HG03378 (cell line): ENCODE measurements around the gene NMB.
"Not testable (repeated sequence)": the region's sequence is repeated elsewhere in the genome, so short reads cannot be mapped to it uniquely, and the experiment has no call there.

Source experiments
- ATAC-seq: cut with Tn5 transposase; IDR thresholded peaks from one replicate; pipeline ENCODE4 v1.9.1; 2021; ENCODE audit warnings: mild to moderate bottlenecking, moderate library complexity; ENCODE audit not compliant: unreplicated experiment

The NMB gene, protein sequence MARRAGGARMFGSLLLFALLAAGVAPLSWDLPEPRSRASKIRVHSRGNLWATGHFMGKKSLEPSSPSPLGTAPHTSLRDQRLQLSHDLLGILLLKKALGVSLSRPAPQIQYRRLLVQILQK

DNA sequence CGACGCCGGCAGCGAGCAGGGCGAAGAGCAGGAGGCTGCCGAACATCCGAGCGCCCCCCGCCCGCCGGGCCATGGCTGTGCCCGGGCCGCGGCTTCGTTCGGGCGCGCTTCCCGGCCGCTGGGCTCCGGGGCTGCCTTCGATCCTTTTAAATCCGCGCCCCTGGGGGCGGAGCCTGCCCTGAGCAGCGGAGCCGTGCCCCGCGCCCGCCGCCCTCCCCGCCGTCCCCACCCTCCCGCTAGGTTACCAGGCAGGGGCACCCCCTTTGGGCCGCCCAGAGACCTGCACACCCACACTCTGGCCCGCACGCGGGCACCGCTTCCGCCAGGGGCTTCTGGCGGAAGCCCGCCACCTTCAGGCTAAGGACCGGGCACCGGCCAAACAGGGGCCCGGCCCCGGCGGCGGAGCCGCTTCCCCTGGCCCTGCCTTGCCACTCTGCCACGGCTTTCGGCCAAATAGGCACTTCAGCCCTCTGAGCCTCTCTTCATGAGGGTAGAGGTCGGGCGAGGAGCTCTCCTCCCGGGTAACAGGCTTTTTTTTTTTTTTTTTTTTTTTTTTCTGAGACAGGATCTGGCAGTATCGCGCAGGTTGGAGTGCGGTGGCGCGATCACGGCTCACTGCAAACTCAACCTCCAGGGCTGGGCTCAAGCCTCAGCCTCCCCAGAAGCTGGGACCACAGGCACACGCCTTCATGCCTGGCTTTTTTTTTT, at the start of gene NMB:
Gene NMB (minus strand): TSS at position 120 of the 708 bp plus-strand sequence. CDS start 47 bp downstream, at position 73.
- peak; percentile 38 for ATAC-seq

GRCh38 chr15:84703808-84704207, 45.8 kb upstream of the NMB start:
- ATAC-seq = no peak

- no peak for ATAC-seq
These were observed 45.0 kb upstream of the NMB start for GRCh38 chr15:84702961-84703482.

- ATAC-seq = no peak
These were observed 41.7 kb upstream of the NMB start for GRCh38 chr15:84699538-84700191.

DNA sequence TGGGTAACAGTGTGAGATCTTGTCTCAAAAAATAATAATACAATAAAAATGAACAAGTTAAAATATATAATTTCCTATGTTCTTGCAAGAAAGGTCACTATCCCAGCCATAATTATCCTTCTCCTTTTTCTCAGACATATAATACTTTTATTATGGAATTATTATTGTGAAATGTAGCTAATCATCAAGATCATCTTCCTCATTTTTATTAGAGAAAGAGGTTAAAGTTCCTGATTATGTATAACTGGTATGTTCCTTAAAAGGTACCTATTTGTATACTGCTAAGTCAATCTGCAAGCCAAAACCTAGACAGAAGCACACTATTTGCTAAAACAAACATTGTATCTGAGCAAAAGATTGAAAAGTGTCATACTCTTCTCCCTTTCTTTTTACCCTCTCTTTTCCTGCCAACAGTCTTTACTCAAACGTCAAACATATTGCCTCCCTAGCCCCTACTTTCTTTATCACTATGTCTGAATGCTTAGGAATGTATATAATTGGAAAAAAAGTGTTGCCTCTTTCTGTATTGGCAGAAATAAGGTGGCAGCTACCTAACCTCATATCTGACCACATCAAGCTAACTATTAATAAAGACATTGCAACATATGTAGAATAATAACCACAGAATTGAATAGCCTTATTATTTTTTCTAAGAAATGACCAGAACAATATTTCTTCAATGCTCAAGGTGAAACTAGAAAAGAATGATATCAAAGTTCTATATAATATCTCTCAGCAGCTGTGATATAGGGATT, 39.4 kb upstream of the NMB start:
- no peak for ATAC-seq

DNA sequence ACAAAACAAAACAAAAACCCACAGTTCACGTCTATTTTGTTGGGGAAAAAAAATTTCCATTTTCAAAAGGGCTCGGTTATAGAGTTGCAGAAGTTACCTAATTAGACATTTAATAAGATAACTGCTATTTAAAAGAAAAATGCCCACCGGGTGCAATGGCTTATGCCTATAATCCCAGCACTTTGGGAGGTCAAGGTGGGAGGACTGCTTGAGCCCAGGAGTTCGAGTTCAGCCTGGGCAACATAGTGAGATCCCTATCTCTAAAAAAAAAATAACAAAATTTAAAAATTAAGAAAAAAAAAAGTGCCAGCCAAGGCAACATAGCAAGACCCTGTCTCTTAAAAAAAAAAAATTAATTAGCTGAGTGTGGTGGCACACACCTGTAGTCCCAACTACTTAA, 38.8 kb upstream of the NMB start:
- ATAC-seq = no peak

GRCh38 chr15:84690342-84690741, 32.3 kb upstream of the NMB start:
- no peak for ATAC-seq

DNA sequence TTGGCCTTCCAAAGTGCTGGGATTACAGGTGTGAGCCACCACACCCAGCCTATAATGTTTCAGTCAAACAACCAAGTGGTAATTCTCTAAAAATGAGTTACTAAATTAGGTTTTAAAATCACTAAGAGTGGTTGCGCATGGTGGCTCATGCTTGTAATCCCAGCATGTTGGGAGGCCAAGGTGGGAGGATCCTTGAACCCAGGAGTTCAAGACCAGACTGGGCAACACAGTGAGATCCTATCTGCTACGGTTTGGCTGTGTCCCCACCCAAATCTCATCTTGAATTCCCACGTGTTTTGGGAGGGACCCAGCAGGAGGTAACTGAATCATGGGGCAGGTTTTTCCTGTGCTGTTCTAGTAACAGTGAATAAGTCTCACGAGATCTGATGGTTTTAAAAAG, 31.9 kb upstream of the NMB start:
- no peak for ATAC-seq

- ATAC-seq = not testable (repeated sequence)
These were observed 28.4 kb upstream of the NMB start for GRCh38 chr15:84686446-84686845.

GRCh38 chr15:84685304-84685703, 27.3 kb upstream of the NMB start:
- no peak for ATAC-seq

DNA sequence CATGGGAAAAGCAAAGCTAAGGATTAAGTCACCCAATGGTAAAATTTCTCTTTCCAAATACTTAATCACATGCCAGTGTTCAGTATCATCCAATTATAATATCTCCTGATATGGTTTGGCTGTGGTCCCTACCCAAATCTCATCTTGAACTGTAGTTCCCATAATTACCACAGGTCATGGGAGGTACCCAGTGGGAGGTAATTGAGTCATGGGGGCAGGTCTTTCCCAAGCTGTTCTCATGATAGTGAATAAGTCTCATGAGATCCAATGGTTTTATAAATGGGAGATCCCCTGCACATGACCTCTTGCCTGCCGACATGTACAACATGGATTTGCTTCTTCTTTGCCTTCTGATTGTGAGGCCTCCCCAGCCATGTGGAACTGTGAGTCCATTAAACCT, 26.1 kb upstream of the NMB start:
- no peak for ATAC-seq

- ATAC-seq = no peak
These were observed 23.8 kb upstream of the NMB start for GRCh38 chr15:84681831-84682230.

- ATAC-seq = no peak
These were observed 13.2 kb upstream of the NMB start for GRCh38 chr15:84671211-84671610.

GRCh38 chr15:84669726-84670125, 11.7 kb upstream of the NMB start:
- no peak for ATAC-seq

- no peak for ATAC-seq
These were observed 10.4 kb upstream of the NMB start for GRCh38 chr15:84668221-84668982.

DNA sequence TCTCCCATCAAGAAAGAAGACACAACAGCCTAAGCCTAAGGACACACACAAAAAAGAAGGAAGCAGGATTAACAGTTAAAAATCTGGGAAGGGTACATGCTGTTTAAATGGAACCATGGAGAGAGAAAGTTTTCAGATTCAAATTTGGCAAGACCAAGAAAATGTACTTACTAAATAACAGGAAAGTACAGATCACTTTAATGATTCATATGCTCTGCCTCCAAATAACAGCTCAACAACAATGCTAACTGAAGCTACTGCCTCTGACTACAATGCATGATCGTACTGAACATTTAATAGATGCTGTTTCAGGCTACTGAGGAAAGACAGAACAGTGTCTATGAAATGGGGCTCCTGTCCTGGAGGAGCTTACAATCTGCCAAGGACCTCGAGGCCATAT, 8.4 kb upstream of the NMB start:
- no peak for ATAC-seq

GRCh38 chr15:84661001-84661400, 3.0 kb upstream of the NMB start:
- ATAC-seq = no peak

GRCh38 chr15:84659904-84660781, 2.1 kb upstream of the NMB start:
- ATAC-seq = no peak

GRCh38 chr15:84658788-84659411, 901 bp upstream of the NMB start:
- ATAC-seq = no peak
